Calu3 (cell line): ENCODE measurements around the gene SOX2. TPM values are rescaled to one million over a fixed set of nuclear protein-coding genes. Genes with fewer than 3 reads are reported as not detected.

Source experiments
- BruUV-seq: library from RNA; stranded (reverse); fragments of 400-500 nt; replicated peaks from 2 replicates; lab custom pipeline; 2021; lab: Mats Ljungman, UMichigan
- CTCF ChIA-PET: fragments of 300-600 bp; sonication (Branson Sonifier 250); formaldehyde crosslinking; loops from one replicate; lab custom pipeline; 2022; ENCODE audit warnings: antibody characterized with exemption; lab: Charles Lee
- DNase-seq: peaks from one replicate; pipeline ENCODE4 v3.0.0; 2022
- H3K27ac Mint-ChIP-seq: one replicate; pipeline ENCODE4 v1.8.0; 2022; ENCODE audit warnings: mixed read lengths; ENCODE audit not compliant: unreplicated experiment
- H3K27me3 Mint-ChIP-seq: one replicate; pipeline ENCODE4 v1.8.0; 2022; ENCODE audit warnings: mixed read lengths; ENCODE audit not compliant: unreplicated experiment
- H3K36me3 Mint-ChIP-seq: one replicate; pipeline ENCODE4 v1.8.0; 2022; ENCODE audit warnings: mild to moderate bottlenecking, moderate library complexity, mixed read lengths; ENCODE audit not compliant: insufficient read depth, unreplicated experiment
- H3K4me1 Mint-ChIP-seq: one replicate; pipeline ENCODE4 v1.8.0; 2022; ENCODE audit warnings: mild to moderate bottlenecking, low read depth, mixed read lengths; ENCODE audit not compliant: unreplicated experiment
- H3K4me3 Mint-ChIP-seq: one replicate; pipeline ENCODE4 v1.8.0; 2022; ENCODE audit warnings: mild to moderate bottlenecking, low read depth, moderate library complexity, mixed read lengths; ENCODE audit not compliant: unreplicated experiment
- H3K9me3 Mint-ChIP-seq: one replicate; pipeline ENCODE4 v1.8.0; 2022; ENCODE audit warnings: low read depth, mixed read lengths; ENCODE audit not compliant: unreplicated experiment
- intact Hi-C: fragments of 100-400 bp; cut with micrococcal nuclease; formaldehyde crosslinking; loops from one replicate; pipeline ENCODE4 v1.10.0; 2022; ENCODE audit not compliant: unreplicated experiment
- total RNA-seq: library from RNA; stranded (reverse); gene quantifications from 2 replicates; pipeline ENCODE4 v1.2.3, GENCODE V29; 2022
- TF ChIP-seq, protein P1 (sequence below): fragments of 200-600 bp; IDR thresholded peaks from one replicate; pipeline ENCODE4 v1.8.0; 2022; ENCODE audit warnings: antibody characterized with exemption; ENCODE audit not compliant: unreplicated experiment

SOX2 gene
- total RNA-seq, 1 experiment from 2014 or later: 0.19 TPM

DNA sequence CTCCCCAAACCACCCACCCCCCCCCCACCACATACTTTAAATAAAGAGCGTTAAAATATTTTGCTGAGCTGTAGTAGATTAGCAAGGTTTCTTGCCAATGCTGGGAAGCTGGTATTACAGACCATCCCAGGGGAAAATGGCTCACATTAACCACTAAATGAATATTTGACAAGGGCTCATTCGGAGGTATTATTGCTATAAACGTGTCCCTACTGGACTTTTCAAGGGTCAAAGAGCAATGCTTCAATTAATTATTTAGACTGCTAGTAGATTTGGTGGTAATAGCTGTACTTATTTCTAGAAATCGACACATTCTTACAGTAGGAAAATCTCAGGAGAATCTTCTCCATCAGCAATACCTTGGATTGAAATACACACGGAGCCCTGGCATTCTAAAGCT lies 5.2 kb downstream of the SOX2 start:
- Mint-ChIP-seq H3K4me3 (no peak overlapping the region), H3K27me3 (peaks cover 42% of the 10 kb centered on the region), H3K27ac (no peak overlapping the region), H3K9me3 (no peaks in the 10 kb centered on the region), H3K36me3 (peaks cover 5% of the 10 kb centered on the region), H3K4me1 (peaks cover 25% of the 10 kb centered on the region)
- intact Hi-C loops: no loop called here
- TF ChIP-seq, protein P1, sequence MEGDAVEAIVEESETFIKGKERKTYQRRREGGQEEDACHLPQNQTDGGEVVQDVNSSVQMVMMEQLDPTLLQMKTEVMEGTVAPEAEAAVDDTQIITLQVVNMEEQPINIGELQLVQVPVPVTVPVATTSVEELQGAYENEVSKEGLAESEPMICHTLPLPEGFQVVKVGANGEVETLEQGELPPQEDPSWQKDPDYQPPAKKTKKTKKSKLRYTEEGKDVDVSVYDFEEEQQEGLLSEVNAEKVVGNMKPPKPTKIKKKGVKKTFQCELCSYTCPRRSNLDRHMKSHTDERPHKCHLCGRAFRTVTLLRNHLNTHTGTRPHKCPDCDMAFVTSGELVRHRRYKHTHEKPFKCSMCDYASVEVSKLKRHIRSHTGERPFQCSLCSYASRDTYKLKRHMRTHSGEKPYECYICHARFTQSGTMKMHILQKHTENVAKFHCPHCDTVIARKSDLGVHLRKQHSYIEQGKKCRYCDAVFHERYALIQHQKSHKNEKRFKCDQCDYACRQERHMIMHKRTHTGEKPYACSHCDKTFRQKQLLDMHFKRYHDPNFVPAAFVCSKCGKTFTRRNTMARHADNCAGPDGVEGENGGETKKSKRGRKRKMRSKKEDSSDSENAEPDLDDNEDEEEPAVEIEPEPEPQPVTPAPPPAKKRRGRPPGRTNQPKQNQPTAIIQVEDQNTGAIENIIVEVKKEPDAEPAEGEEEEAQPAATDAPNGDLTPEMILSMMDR: no peak
- DNase-seq: no peak
- no TSS peak for BruUV-seq
- CTCF ChIA-PET: interaction anchor here (0.6 to 1.4 kb wide), 2 partner anchors 15 to 403 kb away, joined by 3 to 4 read pairs; no protein-coding TSS in a partner anchor

DNA sequence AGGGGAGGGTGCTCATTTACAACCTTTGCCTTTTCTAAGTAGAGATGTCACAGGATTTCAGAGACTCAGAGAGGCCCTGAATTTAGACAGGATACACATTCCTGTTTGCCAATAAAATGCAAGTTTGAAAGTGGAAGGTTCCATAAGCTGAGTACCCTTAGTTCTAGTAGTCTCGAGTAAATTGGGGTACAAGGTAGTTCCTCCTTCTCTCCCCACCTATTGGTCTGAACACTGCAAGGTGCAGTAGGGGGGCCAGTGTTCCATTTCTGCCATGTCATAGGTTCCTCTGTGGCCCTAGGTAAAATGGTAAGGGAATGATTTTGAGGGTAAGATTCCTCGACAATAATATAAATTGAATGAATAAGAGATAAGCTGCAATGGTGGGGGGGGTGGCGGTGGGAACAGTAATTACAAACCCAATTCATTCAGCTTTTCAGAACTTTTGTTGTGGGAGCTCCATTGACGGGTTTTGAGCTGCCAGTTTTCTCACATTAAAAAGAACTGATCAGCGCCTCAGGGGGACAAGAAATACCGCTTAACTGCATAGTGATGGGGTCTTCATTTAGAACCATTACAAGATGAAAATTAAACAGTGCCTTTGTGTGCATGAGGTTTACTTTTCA lies 5.9 kb downstream of the SOX2 start:
- intact Hi-C loops: no loop called here
- CTCF ChIA-PET: interaction anchor here (0.6 to 1.4 kb wide), 3 partner anchors 16 to 689 kb away, joined by 3 read pairs; no protein-coding TSS in a partner anchor
- H3K36me3 Mint-ChIP-seq: peaks cover 5% of the 10 kb centered on the region
- H3K27ac Mint-ChIP-seq: no peak overlapping the region
- no peak overlapping the region for H3K4me3 Mint-ChIP-seq
- peaks cover 25% of the 10 kb centered on the region for H3K4me1 Mint-ChIP-seq
- no peak for DNase-seq
- peaks cover 49% of the 10 kb centered on the region for H3K27me3 Mint-ChIP-seq
- no peaks in the 10 kb centered on the region for H3K9me3 Mint-ChIP-seq
- no TSS peak for BruUV-seq
- TF ChIP-seq, protein P1: no peak

DNA sequence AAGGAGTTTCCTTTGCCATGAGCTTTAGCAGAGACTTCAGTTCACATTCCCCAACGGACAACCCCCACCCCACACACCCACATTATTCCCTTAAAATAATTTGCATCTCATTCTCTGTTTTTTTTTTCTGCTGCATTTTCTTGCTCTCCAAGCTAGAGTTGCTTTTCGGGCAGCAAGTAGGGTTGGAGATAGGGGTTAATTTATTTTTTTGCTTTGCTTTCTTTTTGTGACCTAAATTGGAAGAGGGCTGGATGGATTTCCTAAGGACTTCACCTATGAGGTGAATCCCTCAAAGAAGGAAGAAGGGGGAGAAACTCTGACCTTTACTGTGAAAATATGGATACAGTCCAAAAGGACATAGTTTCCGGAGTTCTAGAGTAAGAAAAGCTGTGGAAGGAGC lies 6.6 kb downstream of the SOX2 start:
- Mint-ChIP-seq H3K27ac (no peak overlapping the region), H3K4me3 (no peak overlapping the region), H3K27me3 (peaks cover 56% of the 10 kb centered on the region), H3K36me3 (no peaks in the 10 kb centered on the region), H3K4me1 (peaks cover 19% of the 10 kb centered on the region), H3K9me3 (no peaks in the 10 kb centered on the region)
- CTCF ChIA-PET: interaction anchor here (0.8 kb wide), 1 partner anchor 688 kb away, joined by 3 read pairs; no protein-coding TSS in a partner anchor
- BruUV-seq: no TSS peak
- DNase-seq: no peak
- TF ChIP-seq, protein P1: no peak
- intact Hi-C loops: no loop called here

DNA sequence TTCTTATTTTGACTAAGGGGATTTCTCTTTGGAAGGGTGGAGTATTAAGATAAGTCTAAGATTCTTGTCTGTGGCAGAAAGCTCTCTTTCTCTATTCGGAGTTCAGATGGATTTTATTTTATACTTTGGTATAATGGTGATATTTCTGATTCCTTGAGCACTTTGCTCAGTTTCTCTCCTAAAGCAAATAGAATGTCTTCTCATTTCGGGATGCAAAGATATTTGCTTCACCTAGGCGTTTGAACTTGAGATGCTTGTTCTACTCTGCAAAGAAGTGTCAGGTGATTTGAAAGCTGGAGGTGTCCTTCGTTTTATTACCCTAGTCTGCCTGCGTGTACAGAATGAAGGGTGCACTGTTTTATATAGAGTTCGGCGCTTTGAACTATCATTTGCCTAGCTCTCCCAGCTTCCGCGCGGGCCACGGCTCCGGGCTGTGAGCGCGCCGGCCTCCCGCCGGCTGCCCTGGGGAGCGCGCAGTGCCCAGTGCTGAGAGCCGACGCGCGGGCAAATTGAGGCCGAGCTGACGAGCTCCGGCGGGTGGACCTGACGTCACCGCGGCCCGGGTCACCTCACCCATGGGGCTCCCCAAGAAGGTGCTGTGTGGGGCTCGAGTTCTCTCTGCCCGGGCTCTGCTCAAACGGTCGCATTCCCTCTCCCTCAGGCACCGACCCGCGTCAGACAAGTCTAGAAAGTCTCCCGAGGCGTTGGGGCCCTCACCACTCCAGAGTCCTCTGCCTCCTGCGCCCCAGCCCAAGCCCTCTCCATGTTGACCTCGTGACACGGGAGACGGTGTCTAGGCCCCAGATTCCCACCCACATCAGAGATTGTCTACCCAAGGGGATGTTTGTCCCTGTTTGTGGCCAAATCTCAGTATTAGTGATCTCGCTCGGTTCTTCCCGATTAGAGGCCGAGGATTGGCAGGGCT lies 7.5 kb downstream of the SOX2 start:
- CTCF ChIA-PET: no interaction called here
- no TSS peak for BruUV-seq
- no peak for DNase-seq
- peaks cover 65% of the 10 kb centered on the region for H3K27me3 Mint-ChIP-seq
- intact Hi-C loops: no loop called here
- H3K4me1 Mint-ChIP-seq: peaks cover 17% of the 10 kb centered on the region
- TF ChIP-seq, protein P1: no peak
- no peaks in the 10 kb centered on the region for H3K36me3 Mint-ChIP-seq
- H3K4me3 Mint-ChIP-seq: peak overlapping the region; percentile 61
- H3K27ac Mint-ChIP-seq: no peak overlapping the region
- no peaks in the 10 kb centered on the region for H3K9me3 Mint-ChIP-seq
